ENCODE measurements around the gene CAMSAP3.

- TF ChIP-seq POLR2A (IDR thresholded peaks at IDR 0.05; ENCODE audit: low read depth) = no peak
- TF ChIP-seq CTCF (IDR thresholded peaks at IDR 0.05) = no peak
These were observed 66.3 kb downstream of the CAMSAP3 start for GRCh38 chr19:7661744-7662538.

All from esophagus muscularis mucosa (tissue), 3 donors.